Smooth muscle cell (in vitro differentiated cells): ENCODE data around the gene RFTN1. TPM values are rescaled to one million over a fixed set of nuclear protein-coding genes. Genes with fewer than 3 reads are reported as not detected.

Source experiments
- DNase-seq: peaks from one replicate; lab custom pipeline; 2025; ENCODE audit not compliant: unreplicated experiment; lab: John Stamatoyannopoulos, UW
- H2AFZ ChIP-seq: fragments of 200-600 bp; sonication (generic); 2 replicates; pipeline ENCODE4 v1.6.0; 2016; ENCODE audit warnings: antibody characterized with exemption, low read depth, mild to moderate bottlenecking
- H3F3A ChIP-seq: fragments of 200-600 bp; sonication (generic); 2 replicates; pipeline ENCODE4 v1.6.0; 2017; ENCODE audit warnings: antibody characterized with exemption, low read depth
- H3K27ac ChIP-seq: fragments of 200-600 bp; sonication (generic); 2 replicates; pipeline ENCODE4 v1.5.1; 2016; ENCODE audit warnings: low read depth, mild to moderate bottlenecking
- H3K27me3 ChIP-seq: fragments of 200-600 bp; sonication (generic); 2 replicates; pipeline ENCODE4 v1.6.1; 2016; ENCODE audit warnings: low read depth, mild to moderate bottlenecking
- H3K36me3 ChIP-seq: fragments of 200-600 bp; sonication (generic); 2 replicates; pipeline ENCODE4 v1.5.1; 2016; ENCODE audit warnings: low read depth
- H3K4me1 ChIP-seq: fragments of 200-600 bp; sonication (generic); 2 replicates; pipeline ENCODE4 v1.5.1; 2016; ENCODE audit warnings: low read depth
- H3K4me2 ChIP-seq: fragments of 200-600 bp; sonication (generic); 2 replicates; pipeline ENCODE4 v1.6.0; 2016; ENCODE audit warnings: mild to moderate bottlenecking
- H3K4me3 ChIP-seq: fragments of 200-600 bp; sonication (generic); 2 replicates; pipeline ENCODE4 v1.5.1; 2016; ENCODE audit warnings: mild to moderate bottlenecking
- H3K79me2 ChIP-seq: fragments of 200-600 bp; sonication (generic); 2 replicates; pipeline ENCODE4 v1.6.0; 2016; ENCODE audit warnings: low read depth, mild to moderate bottlenecking
- H3K9ac ChIP-seq: fragments of 200-600 bp; sonication (generic); 2 replicates; pipeline ENCODE4 v1.6.0; 2016; ENCODE audit warnings: low read depth
- H3K9me3 ChIP-seq: fragments of 200-600 bp; sonication (generic); replicated peaks from 2 replicates; pipeline ENCODE4 v1.5.1; 2016; ENCODE audit warnings: low read depth
- H4K20me1 ChIP-seq: fragments of 200-600 bp; sonication (generic); 2 replicates; pipeline ENCODE4 v1.6.0; 2016; ENCODE audit warnings: low read depth
- WGBS: methylation state at CpG from one replicate; pipeline ENCODE4 v1.1.7; 2016; ENCODE audit warnings: low lambda C conversion rate; 5-methylcytosine and 5-hydroxymethylcytosine counted together
- polyA plus RNA-seq: library from polyadenylated mRNA; unstranded; fragments of >200 nt; fragmentation: Nextera tagmentation; extraction: Ambion mirVana; gene quantifications from 2 replicates; pipeline ENCODE4 v1.2.1, GENCODE V29; 2016
- total RNA-seq: library from RNA; depleted of rRNA; stranded (reverse); fragments of >200 nt; gene quantifications from 2 replicates; pipeline ENCODE4 v1.2.3, GENCODE V29; 2014
- TF ChIP-seq, protein P1 (sequence below): fragments of 200-600 bp; sonication (generic); IDR thresholded peaks from 2 replicates; pipeline ENCODE4 v1.5.1; 2017; ENCODE audit warnings: borderline replicate concordance, mild to moderate bottlenecking, antibody characterized with exemption; ENCODE audit not compliant: insufficient read depth, poor library complexity, severe bottlenecking

Gene RFTN1
- total and polyA plus RNA-seq, 2 experiments from 2014 or later = 21.7 to 35.6 TPM

DNA sequence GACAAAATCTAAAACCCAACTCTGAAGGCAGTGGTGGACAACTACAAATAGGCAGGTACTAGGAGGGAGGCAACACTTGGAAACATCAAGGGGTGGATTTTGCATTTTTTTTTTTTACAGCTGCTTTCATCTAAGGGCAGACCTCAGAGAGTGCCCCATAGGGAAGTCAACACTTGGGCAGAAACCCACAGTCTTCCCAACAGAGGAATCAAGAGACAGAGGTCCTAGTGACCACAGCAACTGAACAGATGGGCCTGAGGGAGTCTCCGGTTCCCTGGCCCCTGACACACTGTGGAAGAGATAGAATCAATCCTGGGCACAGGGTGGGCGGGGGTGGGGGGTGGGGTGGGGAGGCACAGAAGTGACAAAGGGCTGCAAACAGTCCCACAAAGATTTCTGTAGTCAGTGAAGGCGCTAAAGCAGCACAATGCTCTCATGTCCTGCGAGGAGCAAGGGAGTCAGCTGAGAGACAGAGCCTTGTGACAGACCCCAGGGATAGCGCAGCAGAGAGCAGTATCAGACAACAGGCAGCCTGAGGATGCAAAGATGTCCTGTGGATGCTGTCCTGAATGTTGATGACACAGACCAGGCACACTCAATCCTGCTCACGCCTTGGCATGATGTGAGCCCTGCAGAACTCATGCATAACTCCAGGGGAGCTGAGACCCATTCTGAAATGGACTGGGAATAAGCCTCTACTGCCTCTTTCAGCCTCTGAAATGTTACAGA is 6.9 kb upstream of the RFTN1 start:
- Histone ChIP-seq H4K20me1 (no peaks in the 10 kb centered on the region), H3K4me1 (no peaks in the 10 kb centered on the region), H3F3A (no peaks in the 10 kb centered on the region), H3K4me3 (no peak overlapping the region), H3K27me3 (no peaks in the 10 kb centered on the region), H3K9me3 (no peaks in the 10 kb centered on the region), H3K79me2 (no peaks in the 10 kb centered on the region), H3K4me2 (no peak overlapping the region), H2AFZ (no peak overlapping the region), H3K36me3 (no peaks in the 10 kb centered on the region), H3K27ac (no peak overlapping the region), H3K9ac (no peak overlapping the region)
- TF ChIP-seq, protein P1, sequence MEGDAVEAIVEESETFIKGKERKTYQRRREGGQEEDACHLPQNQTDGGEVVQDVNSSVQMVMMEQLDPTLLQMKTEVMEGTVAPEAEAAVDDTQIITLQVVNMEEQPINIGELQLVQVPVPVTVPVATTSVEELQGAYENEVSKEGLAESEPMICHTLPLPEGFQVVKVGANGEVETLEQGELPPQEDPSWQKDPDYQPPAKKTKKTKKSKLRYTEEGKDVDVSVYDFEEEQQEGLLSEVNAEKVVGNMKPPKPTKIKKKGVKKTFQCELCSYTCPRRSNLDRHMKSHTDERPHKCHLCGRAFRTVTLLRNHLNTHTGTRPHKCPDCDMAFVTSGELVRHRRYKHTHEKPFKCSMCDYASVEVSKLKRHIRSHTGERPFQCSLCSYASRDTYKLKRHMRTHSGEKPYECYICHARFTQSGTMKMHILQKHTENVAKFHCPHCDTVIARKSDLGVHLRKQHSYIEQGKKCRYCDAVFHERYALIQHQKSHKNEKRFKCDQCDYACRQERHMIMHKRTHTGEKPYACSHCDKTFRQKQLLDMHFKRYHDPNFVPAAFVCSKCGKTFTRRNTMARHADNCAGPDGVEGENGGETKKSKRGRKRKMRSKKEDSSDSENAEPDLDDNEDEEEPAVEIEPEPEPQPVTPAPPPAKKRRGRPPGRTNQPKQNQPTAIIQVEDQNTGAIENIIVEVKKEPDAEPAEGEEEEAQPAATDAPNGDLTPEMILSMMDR = no peak
- DNase-seq = no peak
- 54% methylated on average over 6 of the region's 6 CpGs for WGBS

DNA sequence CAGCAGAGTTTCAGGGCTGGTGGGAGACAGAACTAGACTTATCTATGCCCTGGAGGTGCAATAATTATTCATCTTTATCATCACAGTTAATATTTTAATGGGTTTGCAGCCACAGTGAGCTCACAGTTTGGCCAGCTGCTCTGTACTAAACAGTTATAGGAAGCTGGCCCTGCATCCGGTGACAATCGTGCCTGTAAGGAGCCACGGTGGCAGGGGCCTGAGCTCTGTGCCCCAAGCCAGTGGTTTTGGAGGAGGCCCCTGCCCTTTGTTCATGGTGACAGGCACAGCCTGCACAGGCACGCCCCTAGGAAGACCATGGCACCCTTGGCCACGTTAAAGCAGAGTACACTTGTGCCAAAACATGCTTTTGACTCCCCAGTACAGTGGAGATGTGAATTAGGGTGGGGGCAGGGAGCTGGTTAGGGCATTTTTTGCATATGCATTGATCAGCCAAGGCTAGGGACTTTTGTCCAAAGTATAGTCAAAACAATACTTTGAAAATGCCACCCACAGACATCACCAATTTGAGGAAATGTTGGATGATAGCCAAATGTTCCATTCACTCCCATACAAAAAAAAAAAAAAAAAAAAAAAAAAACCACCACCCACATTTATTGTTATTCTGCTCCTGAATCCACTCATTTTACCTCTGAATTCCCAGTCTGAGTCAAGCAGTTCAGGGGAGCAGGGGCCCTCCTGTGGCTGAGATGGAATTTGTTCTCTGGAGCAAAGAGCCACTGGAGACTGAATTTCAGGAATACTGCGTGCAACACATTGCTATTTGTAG is 3.4 kb upstream of the RFTN1 start:
- H3K27ac ChIP-seq = no peak overlapping the region
- 64% methylated on average over 6 of the region's 6 CpGs for WGBS
- no peak overlapping the region for H3K4me3 ChIP-seq
- peaks cover 3% of the 10 kb centered on the region for H3K4me1 ChIP-seq
- H2AFZ ChIP-seq = no peak overlapping the region
- DNase-seq = no peak
- H3K9me3 ChIP-seq = no peaks in the 10 kb centered on the region
- H3F3A ChIP-seq = peaks cover 3% of the 10 kb centered on the region
- H3K4me2 ChIP-seq = no peak overlapping the region
- H3K36me3 ChIP-seq = no peaks in the 10 kb centered on the region
- H3K27me3 ChIP-seq = no peaks in the 10 kb centered on the region
- H4K20me1 ChIP-seq = no peaks in the 10 kb centered on the region
- TF ChIP-seq, protein P1 = peak; percentile 30
- no peak overlapping the region for H3K9ac ChIP-seq
- H3K79me2 ChIP-seq = no peaks in the 10 kb centered on the region

DNA sequence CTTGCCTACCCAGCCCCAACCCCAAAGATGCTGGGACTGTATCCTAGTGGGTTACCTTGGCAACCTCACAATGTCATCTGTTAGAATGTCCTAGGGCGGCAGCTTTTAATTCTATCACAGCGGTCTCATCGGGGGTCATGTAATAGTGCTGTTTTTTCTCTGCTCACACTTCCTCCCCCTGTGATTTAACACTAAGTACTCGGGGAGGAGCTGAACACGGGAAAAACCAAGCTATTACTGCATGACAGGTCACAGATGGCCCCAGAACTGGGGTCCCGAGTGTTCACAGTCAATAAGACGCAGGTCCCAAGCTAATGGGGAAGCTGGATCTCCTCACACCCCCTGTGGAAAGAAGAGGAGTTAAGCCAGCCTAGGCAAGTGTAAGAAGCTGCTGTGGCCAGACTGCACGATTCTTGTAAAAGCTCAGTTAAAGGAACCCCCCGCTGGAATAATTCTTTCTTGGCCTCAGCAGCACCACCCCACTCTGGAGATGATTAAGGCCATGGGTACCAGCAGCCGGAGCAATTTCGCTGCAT is 2.5 kb upstream of the RFTN1 start:
- WGBS = 66% methylated on average over 11 of the region's 11 CpGs
- Histone ChIP-seq H3K4me3 (no peak overlapping the region), H3K27ac (no peak overlapping the region), H3K79me2 (peaks cover 3% of the 10 kb centered on the region), H2AFZ (no peak overlapping the region), H3K9me3 (no peaks in the 10 kb centered on the region), H3K4me2 (no peak overlapping the region), H3K9ac (no peak overlapping the region), H3K4me1 (peaks cover 3% of the 10 kb centered on the region), H3K36me3 (no peaks in the 10 kb centered on the region), H3F3A (peaks cover 3% of the 10 kb centered on the region), H4K20me1 (no peaks in the 10 kb centered on the region), H3K27me3 (no peaks in the 10 kb centered on the region)
- TF ChIP-seq, protein P1 = no peak
- no peak for DNase-seq
